Upper lobe of left lung (tissue), 4 donors: ENCODE results near the gene NKAIN2.

ENCODE experiments used
- POLR2A ChIP-seq, 4 donors: fragments of 450-650 bp; IDR thresholded peaks; one replicate each; pipeline ENCODE4 v1.5.1; 2016 to 2017; ENCODE audit warnings: antibody characterized with exemption in 4 of 4, mild to moderate bottlenecking in 2 of 4
- TF ChIP-seq, protein P1 (sequence below), 6 experiments: fragments of 450-650 bp in 4 of 6; fragments of 200-600 bp in 2 of 6; sonication (generic) in 2 of 6; IDR thresholded peaks; one replicate each; pipeline ENCODE4 v1.5.1; 2016 to 2019; ENCODE audit warnings: antibody characterized with exemption in 6 of 6

DNA sequence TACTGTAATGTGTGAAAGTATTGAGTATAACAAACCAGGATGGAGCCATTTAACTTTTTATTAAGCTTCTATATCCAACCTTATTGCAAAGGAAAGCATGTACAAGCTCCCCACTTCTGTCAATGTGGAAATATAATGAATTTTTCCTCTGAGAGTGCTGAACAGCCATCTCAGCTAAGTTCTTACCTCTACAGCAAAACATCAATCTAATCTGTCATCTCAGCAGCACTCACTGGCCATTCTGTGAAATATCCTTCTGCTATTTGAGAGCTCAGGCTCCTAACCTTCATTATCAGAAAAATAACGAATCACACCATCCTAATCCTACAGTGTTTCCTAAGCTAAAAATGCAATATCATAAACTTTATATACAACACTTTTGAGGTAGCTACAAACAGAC, 964.6 kb downstream of the NKAIN2 start:
- TF ChIP-seq POLR2A (IDR thresholded peaks at IDR 0.05) = no peak
- TF ChIP-seq, protein P1, sequence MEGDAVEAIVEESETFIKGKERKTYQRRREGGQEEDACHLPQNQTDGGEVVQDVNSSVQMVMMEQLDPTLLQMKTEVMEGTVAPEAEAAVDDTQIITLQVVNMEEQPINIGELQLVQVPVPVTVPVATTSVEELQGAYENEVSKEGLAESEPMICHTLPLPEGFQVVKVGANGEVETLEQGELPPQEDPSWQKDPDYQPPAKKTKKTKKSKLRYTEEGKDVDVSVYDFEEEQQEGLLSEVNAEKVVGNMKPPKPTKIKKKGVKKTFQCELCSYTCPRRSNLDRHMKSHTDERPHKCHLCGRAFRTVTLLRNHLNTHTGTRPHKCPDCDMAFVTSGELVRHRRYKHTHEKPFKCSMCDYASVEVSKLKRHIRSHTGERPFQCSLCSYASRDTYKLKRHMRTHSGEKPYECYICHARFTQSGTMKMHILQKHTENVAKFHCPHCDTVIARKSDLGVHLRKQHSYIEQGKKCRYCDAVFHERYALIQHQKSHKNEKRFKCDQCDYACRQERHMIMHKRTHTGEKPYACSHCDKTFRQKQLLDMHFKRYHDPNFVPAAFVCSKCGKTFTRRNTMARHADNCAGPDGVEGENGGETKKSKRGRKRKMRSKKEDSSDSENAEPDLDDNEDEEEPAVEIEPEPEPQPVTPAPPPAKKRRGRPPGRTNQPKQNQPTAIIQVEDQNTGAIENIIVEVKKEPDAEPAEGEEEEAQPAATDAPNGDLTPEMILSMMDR (IDR thresholded peaks at IDR 0.05) = no peak
